Lung microvascular endothelial cell (primary cell): ENCODE measurements around the gene PNLDC1. TPM values are rescaled to one million over a fixed set of nuclear protein-coding genes. Genes with fewer than 3 reads are reported as not detected.
"Not testable (repeated sequence)": the region's sequence is repeated elsewhere in the genome, so short reads cannot be mapped to it uniquely, and the experiment has no call there.

Experiments used
- DNase-seq, 2 donors: peaks; one replicate each; pipeline versions ENCODE4 v3.0.0 to v3.0.0-alpha.2; 2010; ENCODE audit warnings: low read depth in 2 of 2
- total RNA-seq: library from RNA; depleted of rRNA; stranded (reverse); fragments of >200 nt; gene quantifications from 2 replicates; pipeline ENCODE4 v1.2.1, GENCODE V29; 2014

PNLDC1 gene
- total RNA-seq, 1 donor from 2014 or later = not detected

DNA sequence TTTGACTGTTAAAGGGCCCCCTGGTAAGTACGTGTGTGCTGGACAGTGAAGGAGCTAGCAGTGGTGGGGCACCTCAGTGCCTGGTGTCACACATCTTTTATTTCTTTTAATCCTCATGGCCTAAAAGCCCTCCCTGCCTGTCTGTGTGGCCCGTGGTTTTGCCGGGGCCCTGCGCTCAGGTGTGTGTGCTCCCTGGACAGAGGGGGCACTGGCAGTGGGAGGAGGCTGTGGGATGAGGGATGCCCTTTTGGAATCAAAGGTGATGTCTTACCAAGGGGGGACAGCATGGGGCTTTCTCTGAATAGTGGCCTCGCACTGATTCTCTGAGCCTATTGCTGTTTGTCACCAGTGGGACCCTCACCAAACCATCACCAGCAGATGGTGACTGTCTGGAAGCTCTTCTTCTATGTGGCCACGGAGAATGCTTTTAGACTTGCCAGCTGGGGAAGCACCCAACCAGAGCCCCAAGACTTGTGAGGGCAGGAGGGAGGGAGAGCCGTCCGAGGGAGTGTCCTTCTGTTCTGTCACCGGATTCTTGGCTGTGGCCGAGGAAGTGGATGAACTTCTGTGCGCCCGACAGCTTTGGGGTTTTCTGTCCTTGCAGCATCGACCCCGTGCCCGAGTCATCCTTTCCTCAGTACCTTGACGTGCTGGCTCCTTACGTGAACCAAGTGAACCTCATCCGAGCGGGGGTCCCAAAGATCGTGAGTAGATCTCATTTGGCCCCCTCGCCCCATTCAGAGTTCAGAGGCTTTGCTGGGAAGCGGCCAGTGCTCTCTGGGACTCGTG is 18.1 kb downstream of the PNLDC1 start:
- DNase-seq = no peak

GRCh38 chr6:159819098-159819497 is 19.0 kb downstream of the PNLDC1 start:
- DNase-seq = no peak

DNA sequence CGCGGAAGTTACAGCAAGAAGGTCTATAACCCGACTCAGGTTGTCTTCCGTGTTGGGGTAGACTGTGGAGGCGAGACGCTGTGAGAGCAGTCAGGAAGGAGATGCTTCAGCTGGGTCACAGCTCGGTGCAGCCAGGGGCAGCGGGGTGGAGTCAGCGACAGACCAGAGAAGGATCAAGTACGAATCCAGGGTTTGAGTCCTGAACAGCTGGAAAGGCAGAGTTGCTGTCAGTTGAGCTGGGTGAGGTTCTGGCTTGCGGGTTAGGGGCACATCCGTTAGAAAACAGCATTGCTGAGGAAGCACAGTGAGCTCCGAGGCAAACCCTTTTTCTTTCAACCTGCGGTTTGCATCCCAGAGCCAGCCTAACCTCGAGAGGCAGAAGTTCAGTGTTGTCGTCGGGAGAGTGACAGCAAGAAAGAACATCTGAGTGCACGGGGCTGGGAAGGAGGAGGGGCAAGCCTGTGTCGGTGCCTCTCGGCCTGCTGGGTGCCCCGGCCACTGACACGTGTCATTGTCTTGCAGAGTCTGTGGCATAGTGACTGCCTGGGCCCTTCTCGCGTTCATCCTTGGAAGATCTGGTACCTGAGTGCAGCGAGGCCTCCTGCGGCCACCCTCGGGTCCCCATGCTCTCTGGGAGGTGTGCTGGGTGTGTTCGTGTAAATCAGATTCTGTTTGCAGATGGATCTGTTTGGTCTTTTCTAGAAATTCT is 20.0 kb downstream of the PNLDC1 start:
- no peak for DNase-seq

DNA sequence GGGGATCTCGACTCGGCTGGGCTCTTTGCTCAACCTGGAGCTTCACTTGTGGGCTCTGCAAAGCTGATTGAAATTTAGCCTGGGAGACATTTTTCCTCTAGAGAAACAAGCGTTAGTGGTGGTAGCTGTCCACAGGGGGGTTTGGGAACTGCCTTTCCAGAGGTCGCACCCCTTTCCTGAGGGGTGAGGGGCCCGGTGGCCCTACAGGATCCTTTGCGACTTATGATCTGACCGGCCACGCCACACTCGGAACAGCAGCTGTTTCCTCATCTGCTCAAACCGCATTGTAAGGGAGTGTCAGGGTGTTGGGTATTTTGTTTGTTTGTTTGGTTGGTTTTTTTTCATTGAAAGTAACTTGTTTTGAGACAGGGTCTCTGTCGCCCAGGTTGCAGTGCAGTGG is 21.0 kb downstream of the PNLDC1 start:
- no peak for DNase-seq

DNA sequence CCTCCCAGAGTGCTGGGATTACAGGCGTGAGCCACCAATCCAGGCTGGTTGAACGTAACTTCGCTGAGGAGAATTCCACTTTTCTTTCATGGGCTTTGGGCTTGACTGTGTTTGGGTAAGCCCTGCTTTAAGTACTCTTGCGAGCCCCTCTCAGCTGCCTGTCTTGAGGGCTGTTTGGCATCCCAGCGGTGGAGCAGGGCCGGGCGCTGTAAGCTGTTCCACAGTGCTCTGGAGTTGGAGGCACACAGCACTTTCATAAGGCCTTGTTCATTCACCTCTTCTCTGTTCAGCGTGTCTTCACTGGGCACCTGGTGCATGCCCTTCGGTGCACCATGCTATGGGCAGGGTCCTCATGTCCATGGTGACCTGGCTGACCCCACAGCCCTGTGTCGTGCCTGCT is 21.6 kb downstream of the PNLDC1 start:
- DNase-seq = no peak

GRCh38 chr6:159823953-159824352 is 23.9 kb downstream of the PNLDC1 start:
- no peak for DNase-seq

GRCh38 chr6:159824690-159825089 is 24.6 kb downstream of the PNLDC1 start:
- DNase-seq = not testable (repeated sequence)

- no peak for DNase-seq
These were observed 25.9 kb downstream of the PNLDC1 start for GRCh38 chr6:159826004-159826403.

DNA sequence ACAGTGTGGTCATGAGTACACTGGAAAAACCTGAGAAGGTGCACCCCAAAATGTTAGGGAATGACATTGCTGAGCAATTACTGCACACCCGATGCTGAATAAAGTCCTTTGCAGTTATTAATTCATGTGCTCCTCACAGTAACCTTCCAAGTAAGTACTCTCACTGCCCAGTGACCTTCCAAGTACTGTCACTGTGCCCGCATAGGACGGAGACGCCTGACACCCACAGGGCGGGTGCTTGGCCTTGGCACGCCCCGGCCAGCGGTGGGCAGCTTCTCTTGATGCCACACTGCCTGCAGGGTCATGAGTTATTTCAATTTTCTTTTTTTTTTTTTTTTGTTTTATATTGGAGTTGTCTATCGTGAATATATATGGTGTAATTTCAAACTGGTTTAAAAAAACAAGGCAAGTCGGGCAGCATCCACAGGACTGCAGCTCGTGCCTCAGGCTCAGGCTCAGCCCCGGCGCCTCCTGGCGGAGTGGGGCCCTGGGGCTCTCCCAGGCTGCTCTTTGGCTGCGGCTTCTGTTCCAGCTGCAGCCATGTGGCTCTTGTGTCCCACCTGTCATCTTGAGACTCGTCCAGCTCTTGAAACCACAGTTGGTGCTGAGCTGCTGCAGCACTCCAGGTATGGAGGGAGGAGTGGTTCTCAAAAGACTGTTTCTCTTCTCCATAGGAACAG is 27.0 kb downstream of the PNLDC1 start:
- no peak for DNase-seq

- no peak for DNase-seq
These were observed 28.0 kb downstream of the PNLDC1 start for GRCh38 chr6:159828074-159828473.

GRCh38 chr6:159829526-159829925 is 29.4 kb downstream of the PNLDC1 start:
- DNase-seq = no peak

GRCh38 chr6:159830501-159831372 is 30.7 kb downstream of the PNLDC1 start:
- no peak for DNase-seq

- no peak for DNase-seq
These were observed 31.2 kb downstream of the PNLDC1 start for GRCh38 chr6:159831373-159831679.

- DNase-seq = no peak
These were observed 32.9 kb downstream of the PNLDC1 start for GRCh38 chr6:159832946-159833345.

- DNase-seq = no peak
These were observed 33.5 kb downstream of the PNLDC1 start for GRCh38 chr6:159833556-159833955.

- DNase-seq = no peak
These were observed 34.0 kb downstream of the PNLDC1 start for GRCh38 chr6:159833997-159834603.

DNA sequence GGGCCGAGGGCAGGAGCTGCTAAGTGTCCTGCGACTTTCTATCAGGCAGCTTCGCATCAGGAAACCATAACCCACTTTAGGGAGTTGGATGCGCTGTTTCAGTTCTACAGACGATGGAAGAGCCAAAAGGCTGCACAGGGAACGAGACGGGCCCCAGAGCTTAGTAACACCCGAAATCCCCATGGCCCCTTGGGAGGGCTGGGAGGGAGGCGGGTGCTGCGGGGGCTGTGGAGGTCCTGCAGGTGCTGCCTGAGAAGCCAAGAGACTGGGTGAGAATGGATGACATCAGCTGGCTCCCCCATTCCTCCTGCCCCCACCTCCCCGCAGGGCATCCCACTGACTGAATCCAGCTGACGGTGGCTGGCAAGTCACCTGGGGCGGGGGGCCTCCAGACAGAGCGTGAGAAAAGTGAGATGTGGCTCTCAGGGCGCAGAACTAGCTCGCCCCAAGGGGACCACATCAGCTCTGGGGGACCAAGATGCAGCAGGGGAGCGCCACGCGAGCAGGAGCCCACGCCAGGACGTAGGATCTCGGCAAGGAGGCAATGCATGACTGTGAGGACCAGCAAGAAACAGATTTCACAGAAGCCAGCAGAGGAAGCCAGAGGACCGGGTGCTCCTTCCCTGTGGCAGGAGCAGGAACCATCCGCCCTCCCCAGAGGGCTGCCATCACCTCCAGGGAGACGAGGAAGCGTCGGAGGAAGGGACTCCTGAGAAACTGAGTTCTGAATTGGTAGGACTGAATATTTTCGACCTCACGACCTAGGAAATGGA is 36.8 kb downstream of the PNLDC1 start:
- DNase-seq = no peak

DNA sequence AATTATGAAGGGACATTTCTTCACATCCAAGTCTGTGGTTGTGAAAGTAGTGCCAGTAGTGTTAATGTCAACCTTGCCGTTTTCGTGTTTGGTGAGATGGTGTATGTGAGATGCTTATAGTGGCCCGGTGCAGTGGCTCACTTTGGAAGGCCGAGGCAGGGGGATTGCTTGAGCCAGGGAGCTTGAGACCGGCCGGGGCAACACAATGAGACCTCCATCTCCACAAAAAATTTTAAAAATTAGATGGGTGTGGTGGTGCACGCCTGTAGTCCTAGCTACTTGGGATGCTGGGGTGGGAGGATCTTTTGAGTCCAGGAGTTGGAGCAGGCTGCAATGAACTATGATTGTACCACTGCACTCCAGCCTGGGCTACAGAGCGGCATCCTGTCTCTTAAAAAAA is 37.4 kb downstream of the PNLDC1 start:
- DNase-seq = no peak

DNA sequence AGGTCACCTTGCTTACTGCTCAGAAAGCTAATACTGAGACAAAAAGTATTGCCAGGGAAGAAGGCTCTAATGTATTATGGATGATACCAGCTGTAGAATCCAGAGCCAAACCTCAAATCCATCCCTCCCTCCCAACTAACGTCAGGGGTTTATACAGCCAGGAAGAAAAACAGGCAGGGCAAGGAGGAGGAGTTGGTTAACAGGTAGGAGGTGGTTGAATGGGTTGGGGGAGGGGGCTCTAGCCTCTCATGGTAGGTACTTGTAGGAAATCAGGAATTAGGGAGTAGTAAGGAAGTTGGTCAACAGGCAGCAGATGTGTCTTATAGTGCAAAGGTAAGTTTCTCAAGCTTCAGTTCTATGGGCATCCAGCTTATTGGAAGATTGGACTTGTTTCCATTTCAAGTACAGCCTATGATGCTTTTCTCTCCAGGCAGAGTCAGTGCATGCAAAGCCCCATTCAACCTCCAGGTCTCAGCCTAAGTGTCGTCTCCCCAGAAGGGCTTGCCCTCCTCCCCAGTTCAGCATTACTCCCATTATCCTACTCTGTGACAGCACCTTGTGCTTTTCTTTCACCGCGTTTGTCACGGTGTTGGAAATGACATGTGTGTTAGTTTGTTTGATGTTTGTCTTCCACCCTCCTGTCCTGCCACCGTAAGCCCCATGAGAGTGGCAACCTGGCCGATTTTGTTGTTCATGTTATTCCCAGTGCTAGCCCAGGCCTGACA is 38.1 kb downstream of the PNLDC1 start:
- no peak for DNase-seq

GRCh38 chr6:159842035-159842434 is 42.0 kb downstream of the PNLDC1 start:
- peak; percentile 14 to 32 for DNase-seq
